Vein endothelial cell (primary cell): Measurements from ENCODE around the gene SPATC1L. TPM values are rescaled to one million over a fixed set of nuclear protein-coding genes. Genes with fewer than 3 reads are reported as not detected.

Source experiments
- total RNA-seq: library from RNA; depleted of rRNA; stranded (reverse); fragments of >200 nt; gene quantifications from 2 replicates; pipeline ENCODE4 v1.2.3, GENCODE V29; 2012

Gene SPATC1L
- 12.8 and 13.1 TPM in 2 replicates for total RNA-seq

GRCh38 chr21:46183910-46184624 lies at the start of gene SPATC1L:
Gene SPATC1L, minus strand, starts transcription at chr21:46184459. Its CDS starts 1,643 bp downstream, at chr21:46182816.

GRCh38 chr21:46228345-46229051 lies 44.2 kb upstream of the SPATC1L start, which contains the start of gene LSS:
Gene LSS, minus strand, starts transcription at chr21:46228774. Its CDS starts 29 bp downstream, at chr21:46228745.

GRCh38 chr21:46155514-46156377 lies 28.5 kb downstream of the SPATC1L start, which contains the start of gene FTCD:
Gene FTCD, minus strand, starts transcription at chr21:46155579. Its CDS starts 56 bp downstream, at chr21:46155523.

Other genes with a start within 250 kb of the SPATC1L start
- gene COL6A1, start 202.7 kb downstream of the SPATC1L start, total RNA-seq = 23.5 and 27.1 TPM in 2 replicates
- gene COL6A2, start 86.3 kb downstream of the SPATC1L start, total RNA-seq = 9.5 and 16.1 TPM in 2 replicates
- gene FTCD, start 28.9 kb downstream of the SPATC1L start, total RNA-seq = not detected in 2 replicates
- gene LSS, start 44.3 kb upstream of the SPATC1L start, total RNA-seq = 59.8 and 81.9 TPM in 2 replicates
- gene MCM3AP, start 101.2 kb upstream of the SPATC1L start, total RNA-seq = 67.0 and 71.9 TPM in 2 replicates
- 7.5 and 7.6 TPM in 2 replicates for gene YBEY, start 101.9 kb upstream of the SPATC1L start, total RNA-seq
- gene C21orf58, start 139.4 kb upstream of the SPATC1L start, total RNA-seq = 3.6 and 6.0 TPM in 2 replicates
- gene PCNT, start 139.7 kb upstream of the SPATC1L start, total RNA-seq = 14.7 and 19.8 TPM in 2 replicates